Measurements from ENCODE around the gene PNPT1. TPM values are rescaled to one million over a fixed set of nuclear protein-coding genes. Genes with fewer than 3 reads are reported as not detected.

PNPT1 gene
- total RNA-seq, 1 experiment from 2014 or later = 32.8 TPM

GRCh38 chr2:55668956-55669355 lies 24.7 kb downstream of the PNPT1 start:
- no peak for DNase-seq (ENCODE audit: low spot score)

GRCh38 chr2:55653255-55653654 lies 40.4 kb downstream of the PNPT1 start:
- no peak for DNase-seq (ENCODE audit: low spot score)

- no peak for DNase-seq (ENCODE audit: low spot score)
Observed at GRCh38 chr2:55649211-55649610, 44.4 kb downstream of the PNPT1 start.

GRCh38 chr2:55636831-55637230 lies 56.8 kb downstream of the PNPT1 start:
- no peak for DNase-seq (ENCODE audit: low spot score)

GRCh38 chr2:55628931-55629330 lies 64.7 kb downstream of the PNPT1 start:
- no peak for DNase-seq (ENCODE audit: low spot score)

GRCh38 chr2:55627915-55628314 lies 65.7 kb downstream of the PNPT1 start:
- DNase-seq (ENCODE audit: low spot score) = no peak

- DNase-seq (ENCODE audit: low spot score) = no peak
Observed at GRCh38 chr2:55621802-55622201, 71.8 kb downstream of the PNPT1 start.

- DNase-seq (ENCODE audit: low spot score) = peak; percentile 13
Observed at GRCh38 chr2:55620123-55620779, 73.4 kb downstream of the PNPT1 start.

GRCh38 chr2:55618275-55619055 lies 75.2 kb downstream of the PNPT1 start:
- peak; percentile 27 for DNase-seq (ENCODE audit: low spot score)

- DNase-seq (ENCODE audit: low spot score) = no peak
Observed at GRCh38 chr2:55618025-55618274, 75.7 kb downstream of the PNPT1 start.

- peak; percentile 99 for DNase-seq (ENCODE audit: low spot score)
Observed at GRCh38 chr2:55617175-55618024, 76.2 kb downstream of the PNPT1 start, which contains the start of gene PPP4R3B. TSS of gene PPP4R3B (minus strand) at chr2:55617622. CDS start at chr2:55617285, 337 bp downstream.

- peak; percentile 28 for DNase-seq (ENCODE audit: low spot score)
Observed at GRCh38 chr2:55616551-55617174, 77.0 kb downstream of the PNPT1 start.

GRCh38 chr2:55611997-55612396 lies 81.6 kb downstream of the PNPT1 start:
- DNase-seq (ENCODE audit: low spot score) = no peak

GRCh38 chr2:55610954-55611743 lies 82.5 kb downstream of the PNPT1 start:
- DNase-seq (ENCODE audit: low spot score) = no peak

- DNase-seq (ENCODE audit: low spot score) = no peak
Observed at GRCh38 chr2:55609938-55610578, 83.6 kb downstream of the PNPT1 start.

GRCh38 chr2:55609193-55609794 lies 84.3 kb downstream of the PNPT1 start:
- no peak for DNase-seq (ENCODE audit: low spot score)

GRCh38 chr2:55607717-55608116 lies 85.9 kb downstream of the PNPT1 start:
- no peak for DNase-seq (ENCODE audit: low spot score)

GRCh38 chr2:55604027-55604565 lies 89.5 kb downstream of the PNPT1 start:
- DNase-seq (ENCODE audit: low spot score) = no peak

GRCh38 chr2:55601849-55602248 lies 91.8 kb downstream of the PNPT1 start:
- no peak for DNase-seq (ENCODE audit: low spot score)

Data from H4 (cell line).